GM23338 (cell line): Measurements from ENCODE around the gene LRRC17. TPM values are rescaled to one million over a fixed set of nuclear protein-coding genes. Genes with fewer than 3 reads are reported as not detected.
A peak's percentile ranks its signal among the peaks of the same experiment; 100 is the strongest.

Experiments
- ATAC-seq: fragments of 200-7000 bp; cut with Tn5 transposase; 3 replicates; pipeline ENCODE4 v1.9.1; 2020
- DNase-seq: peaks from one replicate; pipeline ENCODE4 v3.0.0-alpha.2; 2015; ENCODE audit warnings: low spot score
- H2AFZ ChIP-seq: fragments of 200-600 bp; sonication (generic); 2 replicates; pipeline ENCODE4 v1.8.0; 2016; ENCODE audit warnings: antibody characterized with exemption, mild to moderate bottlenecking, moderate library complexity
- H3F3A ChIP-seq: fragments of 200-600 bp; sonication (generic); replicated peaks from 2 replicates; pipeline ENCODE4 v1.8.0; 2017; ENCODE audit warnings: antibody characterized with exemption, mixed run types, low read depth
- H3K27ac ChIP-seq: fragments of 200-600 bp; sonication (generic); 2 replicates; pipeline ENCODE4 v1.6.1; 2016; ENCODE audit warnings: low read depth
- H3K27me3 ChIP-seq: fragments of 200-600 bp; sonication (generic); 2 replicates; pipeline ENCODE4 v1.8.0; 2016; ENCODE audit warnings: mild to moderate bottlenecking, mixed run types, moderate library complexity; ENCODE audit not compliant: insufficient read depth
- H3K36me3 ChIP-seq: fragments of 200-600 bp; sonication (generic); 2 replicates; pipeline ENCODE4 v1.8.0; 2016; ENCODE audit warnings: mild to moderate bottlenecking; ENCODE audit not compliant: insufficient read depth
- H3K4me1 ChIP-seq: fragments of 200-600 bp; sonication (generic); 2 replicates; pipeline ENCODE4 v1.8.0; 2016; ENCODE audit warnings: mild to moderate bottlenecking, moderate library complexity; ENCODE audit not compliant: insufficient read depth
- H3K4me2 ChIP-seq: fragments of 200-600 bp; sonication (generic); 2 replicates; pipeline ENCODE4 v1.7.1; 2017; ENCODE audit warnings: mixed run types
- H3K4me3 ChIP-seq: fragments of 200-600 bp; sonication (generic); 2 replicates; pipeline ENCODE4 v1.6.1; 2016; ENCODE audit warnings: mixed run types
- H3K79me2 ChIP-seq: fragments of 200-600 bp; sonication (generic); replicated peaks from 2 replicates; pipeline ENCODE4 v1.8.0; 2017; ENCODE audit warnings: mild to moderate bottlenecking; ENCODE audit not compliant: insufficient read depth
- H3K9me2 ChIP-seq: fragments of 200-600 bp; sonication (generic); 2 replicates; pipeline ENCODE4 v1.8.0; 2017; ENCODE audit not compliant: insufficient read depth
- H4K20me1 ChIP-seq: fragments of 200-600 bp; sonication (generic); replicated peaks from 2 replicates; pipeline ENCODE4 v1.8.0; 2017; ENCODE audit warnings: mild to moderate bottlenecking; ENCODE audit not compliant: insufficient read depth
- H3K27ac Mint-ChIP-seq: 2 replicates; pipeline ENCODE4 v1.8.0; 2020; ENCODE audit warnings: inconsistent platforms, mild to moderate bottlenecking, moderate library complexity, mixed read lengths
- H3K27me3 Mint-ChIP-seq: 3 replicates; pipeline ENCODE4 v1.8.0; 2022; ENCODE audit warnings: low read depth, mild to moderate bottlenecking, moderate library complexity, mixed read lengths, inconsistent platforms; ENCODE audit not compliant: insufficient read depth, poor library complexity
- H3K36me3 Mint-ChIP-seq: 3 replicates; pipeline ENCODE4 v1.8.0; 2021; ENCODE audit warnings: low read depth, mild to moderate bottlenecking, inconsistent platforms, moderate library complexity, mixed read lengths
- H3K4me1 Mint-ChIP-seq: 3 replicates; pipeline ENCODE4 v1.8.0; 2020; ENCODE audit warnings: mild to moderate bottlenecking, inconsistent platforms, mixed read lengths
- H3K4me3 Mint-ChIP-seq: 3 replicates; pipeline ENCODE4 v1.8.0; 2021; ENCODE audit warnings: moderate library complexity, mild to moderate bottlenecking, inconsistent platforms, mixed read lengths
- H3K9me3 Mint-ChIP-seq: 3 replicates; pipeline ENCODE4 v1.8.0; 2020; ENCODE audit warnings: moderate library complexity, mild to moderate bottlenecking, inconsistent platforms, mixed read lengths
- CREB1 ChIP-seq: fragments of 250-450 bp; sonication (Bioruptor Pico); IDR thresholded peaks from 2 replicates; pipeline ENCODE4 v1.5.0; 2020; ENCODE audit warnings: low read depth, mild to moderate bottlenecking, moderate library complexity
- CTCF ChIP-seq, 2 experiments: fragments of 200-600 bp in 1 of 2; sonication (generic) in 1 of 2; conservative IDR thresholded peaks; 2 replicates each; pipeline versions ENCODE4 v1.5.1 to v1.6.1; 2016 to 2017; ENCODE audit warnings: antibody characterized with exemption in 2 of 2, low read depth in 2 of 2, mild to moderate bottlenecking in 2 of 2, moderate library complexity in 1 of 2
- ETS1 ChIP-seq: IDR thresholded peaks from 2 replicates; pipeline ENCODE4 v1.6.1; 2016; ENCODE audit warnings: antibody characterized with exemption
- EZH2 ChIP-seq: fragments of 200-600 bp; sonication (generic); IDR thresholded peaks from one replicate; pipeline ENCODE4 v1.8.0; 2017; ENCODE audit warnings: antibody characterized with exemption, mild to moderate bottlenecking, low read depth; ENCODE audit not compliant: unreplicated experiment
- EZH2phosphoT487 ChIP-seq: fragments of 200-600 bp; sonication (generic); IDR thresholded peaks from one replicate; pipeline ENCODE4 v1.8.1; 2018; ENCODE audit warnings: antibody characterized with exemption; ENCODE audit not compliant: unreplicated experiment
- JUNB ChIP-seq: IDR thresholded peaks from one replicate; pipeline ENCODE4 v1.6.1; 2016; ENCODE audit warnings: antibody characterized with exemption; ENCODE audit not compliant: unreplicated experiment
- NANOG ChIP-seq: IDR thresholded peaks from 2 replicates; pipeline ENCODE4 v1.6.1; 2016; ENCODE audit warnings: antibody characterized with exemption, borderline replicate concordance
- POLR2AphosphoS5 ChIP-seq: IDR thresholded peaks from 2 replicates; pipeline ENCODE4 v1.6.1; 2016; ENCODE audit warnings: antibody characterized with exemption, low read depth
- REST ChIP-seq: IDR thresholded peaks from one replicate; pipeline ENCODE4 v1.6.1; 2018; ENCODE audit warnings: antibody characterized with exemption; ENCODE audit not compliant: unreplicated experiment
- STAT1 ChIP-seq: IDR thresholded peaks from one replicate; pipeline ENCODE4 v1.6.1; 2016; ENCODE audit warnings: antibody characterized with exemption; ENCODE audit not compliant: unreplicated experiment
- ZNF114 ChIP-seq: fragments of 250-450 bp; sonication (Bioruptor Pico); IDR thresholded peaks from 2 replicates; pipeline ENCODE4 v1.5.0; 2020; ENCODE audit warnings: mild to moderate bottlenecking, moderate library complexity
- ZNF331 ChIP-seq: fragments of 250-450 bp; sonication (Bioruptor Pico); IDR thresholded peaks from 2 replicates; pipeline ENCODE4 v1.5.0; 2020; ENCODE audit warnings: low read depth, mild to moderate bottlenecking, moderate library complexity
- ZNF462 ChIP-seq: fragments of 250-450 bp; sonication (Bioruptor Pico); IDR thresholded peaks from 2 replicates; pipeline ENCODE4 v1.5.0; 2020; ENCODE audit warnings: mild to moderate bottlenecking, moderate library complexity
- polyA plus RNA-seq: library from polyadenylated mRNA; unstranded; fragments of >200 nt; fragmentation: Nextera tagmentation; extraction: Ambion mirVana; gene quantifications from 2 replicates; pipeline ENCODE4 v1.2.1, GENCODE V29; 2016
- total RNA-seq: library from RNA; depleted of rRNA; stranded (reverse); fragments of >200 nt; shearing (Covaris generic); gene quantifications from 2 replicates; pipeline ENCODE4 v1.2.3, GENCODE V29; 2014

LRRC17 gene
- total and polyA plus RNA-seq, 2 experiments from 2014 or later = 2.8 to 3.1 TPM

GRCh38 chr7:102992938-102993717, 80.3 kb downstream of the LRRC17 start:
- Histone ChIP-seq H3K36me3 (no peaks in the 10 kb centered on the region), H3K4me1 (no peaks in the 10 kb centered on the region), H3K9me2 (0 out of 2 replicates have a peak, but pooled peaks cover 7% of the 10 kb centered on the region), H4K20me1 (no peaks in the 10 kb centered on the region), H3K27me3 (no peaks in the 10 kb centered on the region), H3K79me2 (no peaks in the 10 kb centered on the region), H3K27ac (no peak overlapping the region; the same call in 1 of the 2 replicates), H3K4me2 (no peak overlapping the region), H2AFZ (peak overlapping the region; percentile 78; the same call in 1 of the 2 replicates), H3K4me3 (no peak overlapping the region), H3F3A (no peaks in the 10 kb centered on the region)
- peaks cover 3% of the 10 kb centered on the region for H3K27me3 Mint-ChIP-seq
- H3K9me3 Mint-ChIP-seq = no peaks in the 10 kb centered on the region; the same call in 2 of the 3 replicates
- H3K4me3 Mint-ChIP-seq = no peak overlapping the region
- no peak for DNase-seq
- no peak overlapping the region for H3K27ac Mint-ChIP-seq
- no peaks in the 10 kb centered on the region for H3K4me1 Mint-ChIP-seq
- TF ChIP-seq STAT1 (no peak), ZNF462 (CRISPR knock-in tag) (no peak), CREB1 (CRISPR knock-in tag) (no peak), CTCF (conservative IDR thresholded peaks at IDR 0.05; ENCODE audit: low read depth in 2 of 2) (no peak), POLR2AphosphoS5 (no peak), ZNF114 (CRISPR knock-in tag) (no peak), JUNB (no peak), ETS1 (no peak), EZH2 (no peak), EZH2phosphoT487 (no peak), NANOG (no peak), REST (no peak), ZNF331 (CRISPR knock-in tag) (no peak)
- H3K36me3 Mint-ChIP-seq = no peaks in the 10 kb centered on the region
- ATAC-seq = no peak
